Stimulated activated CD8-positive, alpha-beta memory T cell treated with anti-CD3 and anti-CD28 coated beads, Interleukin-4, amount 100 ng/mL, for 24 hours (primary cell): Measurements from ENCODE around the gene DOHH.

Source experiments
- DNase-seq: peaks from one replicate; pipeline ENCODE4 v3.0.0-alpha.2; 2020; ENCODE audit warnings: low read depth

The DOHH gene

DNA sequence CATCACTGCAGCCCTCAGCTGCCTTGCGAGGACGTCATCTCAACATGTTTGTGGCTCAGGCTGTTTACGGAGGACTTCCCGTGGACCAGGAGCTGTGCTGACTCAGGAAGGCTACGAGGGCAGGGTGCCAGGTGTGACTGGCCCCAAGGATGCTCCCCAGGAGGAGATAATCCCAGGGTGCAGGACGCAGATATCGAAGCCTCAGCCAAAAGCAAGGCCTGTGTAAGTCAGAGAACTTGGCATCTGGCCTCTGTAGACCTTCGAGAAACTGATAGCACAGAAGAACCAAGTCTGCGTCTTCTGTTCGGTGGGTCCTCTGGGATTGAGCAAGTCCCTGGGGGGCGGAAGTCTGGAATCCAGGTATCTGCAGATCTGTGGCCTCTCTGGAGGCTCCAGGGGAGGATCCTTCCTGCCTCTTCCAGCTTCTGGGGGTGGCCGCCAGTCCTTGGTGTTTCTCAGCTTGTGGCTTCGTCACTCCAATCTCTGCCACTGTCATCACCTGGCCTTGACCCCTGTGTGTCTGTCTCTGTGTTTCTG is 2.6 kb upstream of the DOHH start:
- DNase-seq = no peak

DNA sequence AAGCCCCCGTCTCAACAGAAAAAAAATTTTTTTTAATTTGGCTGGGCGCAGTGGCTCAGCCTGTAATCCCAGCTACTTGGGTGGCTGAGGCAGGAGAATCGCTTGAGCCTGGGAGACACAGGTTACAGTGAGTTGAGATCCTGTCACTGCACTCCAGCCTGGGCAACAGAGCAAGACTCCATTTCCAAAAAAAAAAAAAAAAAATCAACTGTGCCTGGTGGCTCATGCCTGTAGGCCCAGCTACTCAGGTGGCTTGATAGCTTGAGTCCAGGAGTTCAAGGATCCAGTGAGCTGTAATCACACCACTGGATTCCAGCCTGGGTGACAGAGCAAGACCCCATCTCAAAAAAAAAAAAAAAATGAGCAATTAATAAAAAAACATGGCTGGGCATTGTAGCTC is 1.3 kb upstream of the DOHH start:
- DNase-seq = no peak

DNA sequence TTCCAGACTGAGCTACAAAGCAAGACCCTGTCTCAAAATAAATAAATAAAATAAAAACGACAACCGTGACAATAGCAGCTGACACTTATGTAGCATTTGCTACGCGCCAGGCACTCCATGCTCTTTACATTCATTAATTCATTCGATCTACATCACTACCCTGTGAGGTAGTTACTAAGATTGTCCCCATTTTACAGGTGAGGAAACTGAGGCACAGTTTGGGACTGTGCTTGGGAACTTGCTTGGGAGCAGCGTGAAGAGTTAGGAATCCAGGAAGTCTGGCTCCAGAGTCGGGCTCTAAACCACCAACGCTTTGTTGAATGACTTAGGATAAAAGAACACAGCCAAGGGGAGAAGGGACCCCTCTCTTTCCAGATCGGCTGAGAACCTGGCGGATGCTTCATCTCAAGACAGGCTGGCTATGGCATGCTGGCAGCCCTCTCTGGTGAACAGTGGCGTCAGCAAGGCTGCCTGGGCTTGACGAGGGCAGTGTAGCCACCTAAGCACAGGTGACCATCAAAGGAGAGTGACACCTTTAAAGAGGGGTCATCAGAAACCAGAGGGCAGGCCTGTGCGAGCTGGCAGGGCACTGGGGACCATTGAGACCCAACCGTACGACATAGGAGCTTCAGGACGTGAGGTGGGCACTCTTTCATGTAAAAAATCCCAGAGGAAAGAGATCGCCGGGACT is 591 bp downstream of the DOHH start:
- DNase-seq = no peak

DNA sequence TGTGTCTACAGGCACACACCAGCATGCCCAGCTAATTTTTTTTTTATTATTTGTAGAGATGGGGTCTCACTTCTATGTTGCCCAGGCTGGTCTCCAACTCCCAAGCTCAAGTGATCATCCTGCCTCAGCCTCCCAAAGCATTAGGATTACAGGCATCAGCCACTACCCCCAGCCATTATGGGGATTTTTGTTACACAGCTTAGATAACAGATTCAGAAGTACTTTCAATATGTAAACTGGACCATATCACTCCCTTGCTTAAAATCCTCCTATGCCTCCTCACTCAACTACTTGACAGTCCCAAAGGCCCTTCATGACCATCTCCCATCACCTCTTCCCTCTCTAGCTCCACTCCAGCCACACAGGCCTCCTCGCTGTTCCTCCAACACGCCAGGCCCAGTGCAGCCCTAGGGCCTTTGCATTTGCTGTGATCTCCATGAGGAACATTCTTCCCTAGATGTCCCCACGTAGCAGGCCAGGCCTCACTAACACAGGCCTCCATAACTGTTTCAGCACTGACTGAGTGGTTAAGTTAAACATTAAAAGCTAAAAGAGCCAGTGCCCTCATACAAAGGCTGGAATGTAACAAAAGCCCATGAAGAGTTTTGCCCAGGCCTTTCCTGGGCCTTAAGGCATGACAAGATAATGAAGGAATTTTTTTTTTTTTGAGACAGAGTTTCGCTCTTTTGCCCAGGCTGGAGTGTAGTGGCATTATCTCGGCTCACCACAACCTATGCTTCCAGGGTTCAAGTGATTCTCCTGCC is 2.5 kb downstream of the DOHH start:
- no peak for DNase-seq

DNA sequence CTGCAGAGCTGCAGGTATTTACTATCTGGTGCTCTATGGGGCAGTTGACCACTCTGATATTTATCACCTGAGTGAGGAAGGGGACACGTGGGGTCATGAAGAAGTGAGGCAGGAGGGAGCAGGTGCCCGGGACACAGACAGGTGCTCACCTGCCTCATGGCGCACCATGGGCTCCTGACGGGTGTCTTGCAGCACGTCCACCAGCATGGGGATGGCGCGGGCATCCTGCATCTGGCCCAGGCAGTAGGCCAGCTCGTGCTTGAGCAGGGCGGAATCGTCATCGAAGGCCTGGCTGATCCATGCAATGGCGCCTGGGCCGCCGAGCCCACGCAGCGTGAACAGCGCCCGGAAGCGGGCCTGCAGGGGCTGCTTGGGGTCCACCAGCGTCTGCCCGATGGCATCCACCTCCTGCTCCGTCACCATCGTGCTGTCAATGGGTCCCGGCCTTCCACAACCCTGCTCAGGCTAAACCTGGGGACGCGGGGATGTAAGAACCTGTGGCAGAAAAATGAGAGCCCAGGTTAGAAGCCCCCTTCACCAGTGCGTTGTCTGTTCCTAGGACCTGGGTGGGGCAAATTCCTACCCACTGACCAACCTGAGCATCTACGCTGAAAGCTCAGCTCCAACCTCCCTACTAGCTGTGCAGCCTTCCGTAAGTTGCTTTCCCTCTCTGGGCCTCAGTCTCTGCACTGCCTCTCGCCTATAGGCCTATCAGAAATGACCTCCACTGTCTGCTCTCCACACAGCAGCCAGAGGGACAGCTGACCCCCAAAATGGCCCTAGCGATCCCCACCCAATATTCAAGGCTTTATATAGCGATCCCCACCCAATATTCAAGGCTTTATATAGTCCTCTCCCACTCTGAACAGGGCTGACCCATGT is 3.8 kb downstream of the DOHH start:
- DNase-seq = no peak

DNA sequence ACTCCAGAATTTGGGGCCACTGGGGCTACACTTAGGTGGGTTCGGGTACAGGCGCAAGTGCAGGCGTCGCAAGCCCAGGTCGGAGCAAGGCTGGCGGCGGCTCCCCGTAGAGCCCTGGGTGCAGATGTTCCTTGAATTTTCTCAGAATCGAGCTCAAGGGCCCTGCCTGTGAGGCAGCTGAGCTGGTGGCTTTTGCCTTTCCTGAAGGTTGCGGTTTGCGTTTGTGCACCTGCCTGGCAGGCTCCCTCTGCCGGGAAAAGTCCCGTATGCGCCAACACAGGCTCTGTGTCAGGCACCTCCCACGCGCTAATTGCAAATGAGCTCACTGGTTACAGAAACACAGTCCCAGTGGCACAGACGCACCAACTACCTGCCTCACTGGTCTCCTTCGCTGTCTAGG is 5.9 kb downstream of the DOHH start:
- no peak for DNase-seq

DNA sequence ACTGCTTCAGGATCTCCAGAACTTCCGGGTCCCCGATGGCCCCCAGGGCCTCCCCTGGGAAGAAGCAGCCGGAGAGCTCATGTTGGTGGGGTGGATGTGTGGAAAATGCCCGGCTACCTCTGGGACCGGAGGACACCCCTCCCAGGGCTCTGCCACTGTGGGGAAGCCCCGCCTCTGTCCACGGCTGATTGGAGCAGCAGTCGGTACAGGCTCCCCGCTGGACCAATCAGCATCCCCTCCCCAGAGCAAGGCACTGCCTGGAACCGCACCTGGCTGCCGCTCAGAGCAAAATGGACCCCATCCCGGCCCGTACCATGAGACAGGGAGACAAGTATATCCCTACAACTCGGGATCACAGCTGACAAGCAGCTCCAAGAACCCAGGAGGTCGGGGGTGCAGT is 6.4 kb downstream of the DOHH start:
- no peak for DNase-seq

DNA sequence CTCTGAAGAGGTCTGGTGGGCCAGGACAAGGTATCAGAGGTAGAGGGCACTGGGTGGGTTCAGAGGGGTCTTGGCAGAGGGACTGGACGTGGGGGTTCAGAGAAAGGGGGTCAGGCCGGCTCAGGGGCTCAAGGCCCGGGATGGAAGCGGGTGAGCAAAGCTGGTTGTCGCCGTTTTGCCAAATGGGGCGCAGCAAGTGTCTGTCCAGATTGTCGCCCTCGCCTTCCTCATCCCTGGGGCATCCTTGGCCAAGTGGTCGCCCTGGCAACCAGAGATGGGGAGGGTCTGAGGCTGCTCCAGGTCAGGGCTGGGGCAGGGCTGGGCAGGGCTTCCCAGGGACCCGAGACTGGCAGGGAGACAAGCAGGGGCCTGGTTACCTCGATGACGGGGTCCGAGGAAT is 6.8 kb downstream of the DOHH start:
- DNase-seq = no peak

DNA sequence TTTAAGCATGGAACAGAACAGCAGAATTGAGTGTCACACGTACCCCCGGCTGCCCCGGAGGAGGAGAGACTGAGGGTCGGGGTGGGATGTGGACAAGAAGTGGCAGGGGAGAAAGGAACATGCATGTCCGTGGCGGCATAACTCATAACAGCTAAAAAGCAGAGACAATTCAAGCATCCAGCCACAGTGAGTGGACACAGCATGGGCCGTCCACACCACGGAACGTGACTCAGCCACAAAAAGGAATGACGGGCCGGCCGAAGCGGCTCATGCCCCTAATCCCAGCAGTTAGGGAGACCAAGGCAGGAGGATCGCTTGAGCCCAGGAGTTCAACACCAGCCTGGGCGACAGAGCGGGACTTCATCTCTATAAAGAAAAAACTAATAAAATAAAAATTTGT is 7.6 kb downstream of the DOHH start:
- no peak for DNase-seq

DNA sequence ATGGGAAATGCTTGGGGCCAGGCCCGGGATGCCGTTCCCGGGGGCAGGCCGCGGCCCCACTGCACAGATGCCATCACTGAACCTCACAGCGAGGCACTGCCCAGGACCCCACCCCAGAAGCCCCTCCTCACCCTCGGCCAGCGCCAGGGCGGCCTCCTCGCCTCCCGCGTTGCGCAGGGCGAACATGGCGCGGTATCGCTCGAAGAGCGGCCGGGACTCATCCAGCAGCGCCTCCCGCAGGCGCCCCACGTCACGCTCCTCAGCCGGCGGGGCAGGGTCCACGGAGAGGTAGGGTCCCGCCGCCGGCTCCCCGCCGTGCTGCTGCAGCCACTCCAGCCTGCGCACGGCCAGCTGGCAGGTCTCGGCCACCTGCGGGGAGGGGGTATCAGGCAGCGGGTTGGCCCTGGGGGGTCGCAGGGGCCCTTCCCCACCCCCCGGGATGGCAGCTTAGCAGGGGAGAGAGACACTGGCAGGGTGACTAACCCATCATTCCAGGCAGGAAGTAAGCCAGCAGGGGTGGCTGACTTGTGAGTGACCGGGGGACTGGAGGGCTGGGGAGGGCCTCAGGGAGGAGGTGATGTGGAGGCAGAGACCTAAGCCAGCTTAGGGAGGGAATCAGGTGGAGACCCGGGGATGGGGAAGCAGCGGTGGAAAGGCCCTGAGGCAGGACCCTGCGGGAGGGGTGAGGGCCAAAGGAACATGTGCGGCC is 8.2 kb downstream of the DOHH start:
- no peak for DNase-seq

DNA sequence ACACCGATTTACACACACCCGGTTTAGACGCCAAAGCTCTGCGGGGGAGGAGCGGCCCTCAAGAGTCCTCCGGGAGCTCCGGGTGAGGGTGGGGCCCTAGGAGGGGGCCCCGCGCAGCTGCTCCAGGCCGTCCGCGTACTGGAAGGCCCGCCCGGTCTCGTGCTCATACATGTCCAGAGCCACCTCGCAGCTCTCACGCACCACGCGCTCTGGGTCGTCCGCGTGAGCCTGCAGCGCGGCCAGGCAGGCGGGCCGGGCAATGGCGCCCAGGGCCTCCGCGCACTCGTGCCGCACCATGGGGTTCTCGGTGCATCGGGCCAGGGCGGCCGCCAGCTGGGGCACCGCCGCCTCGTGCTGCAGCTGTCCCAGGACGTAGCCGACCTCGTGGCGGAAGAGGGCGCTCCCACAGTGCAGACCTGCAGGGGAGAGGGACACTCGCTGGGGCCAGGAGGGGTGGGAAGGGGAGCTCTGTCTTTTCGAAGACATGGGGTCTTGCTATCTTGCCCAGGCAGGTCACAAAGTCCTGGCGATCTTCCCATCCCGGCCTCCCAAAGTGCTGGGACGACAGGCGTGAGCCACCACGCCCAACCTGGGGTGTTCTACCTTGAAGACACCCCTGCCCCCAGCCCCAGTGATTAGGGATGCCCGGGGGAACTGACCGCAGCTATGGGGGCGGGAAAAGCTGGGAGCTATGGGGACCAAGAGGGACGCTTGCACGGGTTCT is 8.9 kb downstream of the DOHH start:
- no peak for DNase-seq

DNA sequence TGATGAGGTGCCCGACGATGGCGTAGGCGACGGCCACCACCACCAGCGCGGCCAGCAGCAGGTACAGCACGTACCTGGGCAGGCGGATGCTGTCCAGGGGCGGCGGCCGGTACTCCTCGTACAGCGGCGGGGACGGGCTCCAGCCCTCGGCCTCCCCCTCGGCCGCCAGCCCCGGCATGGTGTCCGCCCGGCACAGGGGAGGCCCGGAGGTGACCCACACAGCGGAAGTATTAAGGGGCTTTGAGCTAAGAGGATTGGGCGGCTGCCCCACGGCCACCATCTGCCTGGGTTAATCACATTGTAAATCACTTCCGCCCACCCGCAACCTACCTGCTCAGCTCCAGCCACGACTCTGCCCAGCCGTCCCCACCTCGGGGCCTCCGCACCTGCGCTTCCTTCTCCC is 17.2 kb downstream of the DOHH start, which contains the start of gene SMIM44:
Gene SMIM44, minus strand, starts transcription at position 216 of the 403 bp plus-strand sequence. Its CDS starts 38 bp downstream, at position 178.
- DNase-seq = no peak

DNA sequence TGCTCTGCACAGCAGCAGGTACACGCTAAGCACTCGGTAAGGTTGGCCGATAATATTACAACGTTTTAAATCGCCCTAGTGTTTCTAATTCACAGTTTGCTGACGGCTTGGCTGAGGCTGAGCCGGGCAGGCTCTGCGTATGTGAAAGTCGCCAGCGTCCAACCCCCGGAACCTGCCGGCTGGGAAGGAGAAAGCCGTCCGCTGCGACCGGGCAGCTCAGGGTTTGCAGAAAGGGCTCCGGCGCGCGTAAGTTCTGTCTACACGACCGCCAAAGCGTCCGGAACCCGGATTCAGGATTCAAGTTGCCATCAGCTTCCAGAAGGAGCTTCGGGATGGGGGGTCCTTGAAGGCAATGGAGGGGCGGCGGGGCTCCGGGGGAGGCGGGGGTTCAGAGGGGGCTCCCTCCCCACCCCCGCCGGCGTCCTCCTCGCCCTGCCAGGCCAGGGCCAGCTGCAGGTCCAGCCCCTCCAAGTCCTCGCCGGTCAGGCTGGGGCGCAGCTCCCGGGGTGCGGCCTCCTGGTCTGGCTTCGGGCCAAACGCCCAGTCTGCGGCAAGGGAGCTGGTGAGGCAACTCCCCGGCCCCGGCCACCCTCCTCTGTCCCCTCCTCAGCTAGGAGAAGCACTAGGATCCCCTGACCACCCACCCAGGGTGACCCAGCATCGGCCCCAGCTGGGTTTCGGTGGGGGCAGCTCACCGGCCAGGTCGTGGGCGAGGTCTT is 17.8 kb downstream of the DOHH start:
- DNase-seq = no peak

DNA sequence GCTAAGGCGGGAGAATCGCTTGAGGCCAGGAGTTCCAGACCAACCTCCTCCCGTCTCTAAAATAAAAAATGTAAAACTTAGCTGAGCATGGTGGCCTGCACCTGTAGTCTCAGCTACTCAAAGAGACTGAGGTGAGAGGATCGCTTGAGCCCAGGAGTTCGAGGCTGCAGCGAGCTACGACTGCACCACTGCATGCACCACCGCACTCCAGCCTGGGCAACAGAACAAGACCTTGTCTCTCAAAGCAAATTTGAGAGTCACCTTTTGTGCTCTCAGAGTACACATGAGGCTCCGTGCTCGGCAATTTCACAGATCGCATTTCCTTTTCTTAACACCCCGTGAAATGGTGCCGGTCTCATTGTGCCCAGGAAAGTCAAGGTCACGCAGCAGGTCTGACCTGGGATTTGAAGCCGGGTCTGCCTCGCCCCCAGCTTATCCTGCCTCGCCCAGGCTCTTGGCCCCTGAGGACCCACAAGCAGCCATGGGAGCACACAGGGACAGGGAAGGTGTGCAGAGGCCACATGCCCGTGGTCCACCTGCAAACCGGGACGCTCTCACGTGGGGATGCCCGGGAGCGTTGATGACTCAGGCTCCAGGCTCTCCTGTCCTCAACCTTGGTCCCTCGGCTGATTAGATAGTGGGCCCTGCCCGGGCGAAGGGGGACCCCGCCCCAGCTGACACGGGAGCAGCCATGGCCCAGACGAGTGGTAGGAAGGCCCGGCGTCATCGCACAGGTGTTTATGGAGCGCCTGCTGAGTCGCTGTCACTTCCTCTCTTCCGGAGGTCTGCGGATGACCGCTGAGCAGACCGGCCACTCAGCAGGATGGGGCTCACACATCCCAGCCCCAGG is 19.0 kb downstream of the DOHH start:
- DNase-seq = no peak

DNA sequence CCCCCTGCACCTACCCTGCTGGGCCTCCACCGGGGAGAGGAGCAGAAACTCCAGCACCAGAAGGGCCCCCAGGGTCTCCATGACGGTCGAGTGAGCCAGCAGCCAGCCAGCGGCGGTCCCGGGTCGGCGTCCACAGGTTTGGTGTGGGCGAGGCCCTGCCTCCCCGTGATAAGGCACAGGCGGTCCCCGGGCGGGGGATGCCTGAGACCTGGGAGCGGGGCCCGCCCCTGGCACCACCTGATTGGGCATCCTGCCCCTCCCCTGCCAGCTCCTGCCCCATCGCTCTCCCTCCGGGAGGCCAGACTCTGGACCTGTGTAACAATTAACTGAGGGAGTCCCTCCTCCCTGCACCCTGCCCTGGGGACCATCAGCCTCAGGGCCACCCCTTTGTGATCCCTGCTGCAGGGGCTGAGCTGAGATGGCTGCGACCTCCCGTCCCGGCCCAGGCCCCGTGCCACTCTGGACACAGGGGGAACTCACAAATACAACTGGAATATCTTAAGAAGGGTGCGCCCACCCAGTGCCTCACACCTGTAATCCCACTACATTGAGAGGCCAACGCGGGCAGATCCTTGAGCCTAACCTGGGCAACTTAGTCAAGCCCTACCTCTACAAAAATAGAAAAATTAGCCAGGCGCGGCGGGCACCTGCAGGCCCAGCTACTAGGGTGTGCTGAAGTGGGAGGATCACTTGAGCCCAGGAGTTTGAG is 19.9 kb downstream of the DOHH start, which contains the start of gene SMIM24:
Gene SMIM24, minus strand, starts transcription at position 143 of the 709 bp plus-strand sequence. Its CDS starts 62 bp downstream, at position 81.
- DNase-seq = no peak

DNA sequence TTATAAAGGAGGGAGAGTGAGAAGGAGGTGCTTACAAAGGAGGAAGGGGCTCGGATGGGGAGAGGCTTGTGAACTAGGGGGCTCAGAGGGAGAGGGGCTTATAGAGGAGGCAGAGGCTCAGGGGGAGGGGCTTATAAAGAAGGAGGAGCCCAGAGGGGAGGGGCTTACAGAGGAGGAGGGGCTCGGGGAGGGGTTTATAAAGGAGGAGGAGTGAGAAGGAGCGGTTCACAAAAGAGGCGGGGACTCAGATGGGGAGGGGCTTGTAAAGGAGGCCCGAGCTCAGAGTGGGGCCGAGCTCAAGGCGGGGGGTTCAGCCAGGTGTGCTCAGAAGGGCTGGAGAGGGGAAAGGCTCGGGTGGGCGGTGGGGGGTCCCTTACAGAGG is 20.6 kb downstream of the DOHH start:
- DNase-seq = no peak

DNA sequence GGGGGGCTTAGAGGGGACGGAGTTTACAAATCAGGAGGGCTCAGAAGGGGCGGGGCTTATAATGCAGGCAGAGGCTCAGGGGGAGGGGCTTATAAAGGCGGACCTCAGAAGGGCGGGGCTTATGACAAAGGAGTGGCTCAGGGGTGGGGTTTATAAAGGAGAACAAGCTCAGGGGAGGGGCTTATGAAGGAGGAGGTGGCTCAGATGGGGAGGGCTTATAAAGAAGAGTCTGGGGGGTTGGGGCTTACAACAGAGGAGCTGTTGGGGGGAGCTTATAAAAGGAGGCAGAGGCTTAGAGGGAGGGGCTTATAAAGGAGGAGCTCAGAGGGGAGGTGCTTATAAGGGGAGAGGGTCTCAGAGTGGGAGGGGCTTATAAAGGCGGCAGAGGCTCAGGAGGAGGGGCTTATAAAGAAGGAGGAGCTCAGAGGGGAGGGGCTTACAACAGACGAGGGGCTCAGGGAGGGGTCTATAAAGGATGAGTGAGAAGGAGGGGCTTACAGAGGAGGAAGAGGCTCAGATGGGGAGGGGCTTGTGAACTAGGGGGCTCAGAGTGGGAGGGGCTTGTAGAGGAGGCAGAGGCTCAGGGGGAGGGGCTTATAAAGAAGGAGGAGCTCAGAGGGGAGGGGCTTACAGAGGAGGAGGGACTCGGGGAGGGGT is 21.2 kb downstream of the DOHH start:
- peak; percentile 16 for DNase-seq
